ENCODE measurements around the gene RNF7. TPM values are rescaled to one million over a fixed set of nuclear protein-coding genes. Genes with fewer than 3 reads are reported as not detected.
A peak's percentile ranks its signal among the peaks of the same experiment; 100 is the strongest.

RNF7 gene
- total RNA-seq, 1 experiment from 2014 or later, result 126 TPM

- Histone ChIP-seq H3K23me2 (ENCODE audit: insufficient read length, low read depth, low read length, poor library complexity, severe bottlenecking) (peaks cover 6% of the 10 kb centered on the region), H2AFZ (ENCODE audit: low read length) (no peak overlapping the region), H2BK12ac (ENCODE audit: insufficient read length, low read depth, low read length) (no peak overlapping the region), H3K79me1 (ENCODE audit: insufficient read depth, low read depth, low read length, poor library complexity, severe bottlenecking) (no peaks in the 10 kb centered on the region), H3K27me3 (ENCODE audit: insufficient read depth, low read length) (no peaks in the 10 kb centered on the region), H3K9ac (ENCODE audit: extremely low read depth, insufficient read length, low read length) (no peak overlapping the region), H2BK20ac (ENCODE audit: low read depth, low read length, poor library complexity, severe bottlenecking) (no peak overlapping the region), H2BK120ac (ENCODE audit: low read depth, low read length, poor library complexity, severe bottlenecking) (no peak overlapping the region), H3K4me2 (ENCODE audit: insufficient read depth, insufficient read length, low read length) (peak overlapping the region; percentile 77), H3K14ac (ENCODE audit: insufficient read depth, low read length) (no peak overlapping the region), H3K4me1 (ENCODE audit: insufficient read depth, low read length) (no peaks in the 10 kb centered on the region; the same call in 1 of the 2 replicates), H2BK15ac (ENCODE audit: low read depth, low read length) (no peak overlapping the region), H2BK5ac (ENCODE audit: insufficient read length, low read length) (no peak overlapping the region), H3K79me2 (ENCODE audit: insufficient read depth, low read length) (peaks cover 25% of the 10 kb centered on the region), H4K8ac (replicated peaks; ENCODE audit: insufficient read length, low read depth, low read length) (no peak overlapping the region), H3K4ac (ENCODE audit: low read depth, low read length) (no peak overlapping the region), H2AK5ac (ENCODE audit: insufficient read length, low read length) (no peak overlapping the region), H4K91ac (ENCODE audit: insufficient read length, low read depth, low read length) (no peak overlapping the region), H3K9me3 (ENCODE audit: control insufficient read depth, low read depth, low read length) (no peaks in the 10 kb centered on the region), H3T11ph (ENCODE audit: low read length) (no peak overlapping the region), H4K20me1 (ENCODE audit: control insufficient read depth, insufficient read depth, insufficient read length) (no peaks in the 10 kb centered on the region), H3K18ac (ENCODE audit: insufficient read length, low read depth, low read length) (no peak overlapping the region), H4K5ac (ENCODE audit: insufficient read length, low read depth, low read length) (no peak overlapping the region), H3K27ac (ENCODE audit: insufficient read length, low read depth, low read length) (no peak overlapping the region), H3K56ac (ENCODE audit: insufficient read length, low read depth, low read length) (no peak overlapping the region), H3K23ac (ENCODE audit: insufficient read length, low read depth, low read length) (no peak overlapping the region)
- Mint-ChIP-seq H3K27me3 (ENCODE audit: low read depth) (no peaks in the 10 kb centered on the region), H3K36me3 (ENCODE audit: insufficient read depth in 1 of 3, low read depth in 3 of 3) (peaks cover 5 to 21% (median 16%) of the 10 kb centered on the region in 3 experiments; a peak in 6 of 7 replicates), H3K9me3 (no peaks in the 10 kb centered on the region), H3K27ac (no peak overlapping the region), H3K4me3 (peak overlapping the region; percentile 86 to 98), H3K4me1 (peaks cover 15 to 24% of the 10 kb centered on the region in 2 experiments)
- no CpG with 5 or more reads among the region's 2 CpGs for WGBS (ENCODE audit: extremely low coverage, insufficient read length, low lambda C conversion rate)
- DNase-seq, result no peak
- no peak for TF ChIP-seq CTCF (conservative IDR thresholded peaks at IDR 0.05)
Observed at GRCh38 chr3:141739731-141740130, 1.6 kb downstream of the RNF7 start.
